ENCODE data around the gene LRRC23.

- no peak for TF ChIP-seq CTCF (IDR thresholded peaks at IDR 0.05)
- no peak for TF ChIP-seq POLR2A (IDR thresholded peaks at IDR 0.05)
These were observed 53.4 kb downstream of the LRRC23 start for GRCh38 chr12:6957741-6958608.
